ENCODE data around the gene USP48. TPM values are rescaled to one million over a fixed set of nuclear protein-coding genes. Genes with fewer than 3 reads are reported as not detected.
A peak's percentile ranks its signal among the peaks of the same experiment; 100 is the strongest.

Gene USP48
- 29.9 and 30.4 TPM in 2 replicates for total RNA-seq (2016; rRNA removed; fragmentation: Illumina TruSeq; extraction: Trizol)
- 19.6 and 24.1 TPM in 2 replicates for total RNA-seq (2016; cell fraction: cytosol; rRNA removed; fragmentation: Illumina TruSeq; extraction: Trizol; ENCODE audit: low read depth)
- 28.2 and 30.4 TPM in 2 replicates for total RNA-seq (2016; cell fraction: insoluble cytoplasmic fraction; rRNA removed; fragmentation: Illumina TruSeq; extraction: Trizol)
- total RNA-seq (2016; cell fraction: membrane; rRNA removed; fragmentation: Illumina TruSeq; extraction: Trizol) = 13.3 and 15.7 TPM in 2 replicates
- total RNA-seq (2016; cell fraction: nucleus; rRNA removed; fragmentation: Illumina TruSeq; extraction: Trizol) = 51.4 and 51.7 TPM in 2 replicates
- 26.1 and 30.7 TPM in 2 replicates for polyA plus RNA-seq (2011; rRNA removed)
- 6.6 and 9.8 TPM in 2 replicates for polyA plus RNA-seq (2011; cell fraction: cytosol; rRNA removed)
- polyA plus RNA-seq (2011; cell fraction: nucleus; rRNA removed) = 53.4 and 63.4 TPM in 2 replicates
- 27.2 and 36.7 TPM in 2 replicates for polyA plus RNA-seq (2012)
- polyA plus RNA-seq (2016; cell fraction: cytosol; fragmentation: Illumina TruSeq; extraction: Trizol; ENCODE audit: low read depth) = 1.7 and 2.0 TPM in 2 replicates
- polyA plus RNA-seq (2016; cell fraction: insoluble cytoplasmic fraction; fragmentation: Illumina TruSeq; extraction: Trizol; ENCODE audit: low read depth) = 29.2 and 30.8 TPM in 2 replicates
- polyA plus RNA-seq (2016; cell fraction: membrane; fragmentation: Illumina TruSeq; extraction: Trizol; ENCODE audit: low read depth) = 5.8 and 6.2 TPM in 2 replicates
- 74.2 and 75.0 TPM in 2 replicates for polyA plus RNA-seq (2016; cell fraction: nucleus; fragmentation: Illumina TruSeq; extraction: Trizol; ENCODE audit: insufficient read depth, low read depth)
- 15.1 and 18.5 TPM in 2 replicates for polyA minus RNA-seq (2011; rRNA and poly(A)+ RNA removed; ENCODE audit: low replicate concordance)
- polyA minus RNA-seq (2011; cell fraction: cytosol; rRNA and poly(A)+ RNA removed) = 12.3 and 16.1 TPM in 2 replicates
- 120 and 126 TPM in 2 replicates for polyA minus RNA-seq (2011; cell fraction: nucleus; rRNA and poly(A)+ RNA removed)
- percentile 73 among the genes with signal in this experiment for Bru-seq, nascent RNA
- BruChase-seq, experiment 1, labeled RNA remaining after a 6-hour chase = percentile 83 among the genes with signal in this experiment
- percentile 81 among the genes with signal in this experiment for BruChase-seq, experiment 2, labeled RNA remaining after a 2-hour chase
- long read RNA-seq, experiment 1, full-length matches to known transcripts = 18 of 52 reads
- long read RNA-seq, experiment 1, partial matches to known transcripts = 28 of 52 reads
- long read RNA-seq, experiment 1, other reads (novel, unspliced or antisense) = 6 of 52 reads
- long read RNA-seq, experiment 2, full-length matches to known transcripts = 5 of 28 reads
- long read RNA-seq, experiment 2, partial matches to known transcripts = 8 of 28 reads
- long read RNA-seq, experiment 2, other reads (novel, unspliced or antisense) = 15 of 28 reads

- Histone ChIP-seq H3K4me1 (ENCODE audit: insufficient read depth, low read length) (peaks cover 41% of the 10 kb centered on the region), H3K79me2 (ENCODE audit: insufficient read depth, low read length) (peaks cover 41% of the 10 kb centered on the region), H3K9me3 (ENCODE audit: low read length) (no peaks in the 10 kb centered on the region), H3K4me2 (ENCODE audit: low read depth, low read length) (peak within 1 kb of the TSS; percentile 88), H3K9ac (ENCODE audit: insufficient read depth, low read depth, low read length) (peak within 1 kb of the TSS; percentile 99), H3K27ac (ENCODE audit: extremely low read length, insufficient read depth, low read length) (peak within 1 kb of the TSS; percentile 99), H3K4me3 (replicated peaks in 1 of 3; ENCODE audit: insufficient read depth in 1 of 3, low read depth in 2 of 3, low read length in 3 of 3) (peak within 1 kb of the TSS; percentile 72 to 97 (median 80)), H4K20me1 (ENCODE audit: insufficient read depth, low read length) (peaks cover 12% of the 10 kb centered on the region), H3K36me3 (replicated peaks in 1 of 2; ENCODE audit: control insufficient read depth in 1 of 2, insufficient read depth in 2 of 2, low read length in 2 of 2) (no peaks in the 10 kb centered on the region), H2AFZ (ENCODE audit: low read length) (peak within 1 kb of the TSS; percentile 39), H3K27me3 (ENCODE audit: control insufficient read depth in 1 of 2, insufficient read depth in 2 of 2, low read length in 2 of 2) (no peaks in the 10 kb centered on the region; a peak in 1 of 5 replicates)
- WGBS (ENCODE audit: low lambda C conversion rate) = 3% methylated on average over 13 of the region's 82 CpGs
- ChIA-PET POLR2A (interaction anchor here (0.9 to 2.1 kb wide), 4 partner anchors 76 to 269 kb away, joined by 3 to 6 read pairs (median 4); partner anchors contain the start of gene CDC42), CTCF (ENCODE audit: low intra/inter-chr PET ratio, low total read pairs) (no interaction called here)
- in situ Hi-C loops (cut with HindIII; ENCODE audit: extremely low pct_ligation_motif_present, low pct_unique_long_range_greater_than_20kb) = no loop called here
- BruUV-seq (replicated peaks) = TSS peak; percentile 97
- DNase-seq (ENCODE audit: low spot score) = peak; percentile 92
- FAIRE-seq = no peak
- ATAC-seq = peak; percentile 85
- intact Hi-C loops (cut with micrococcal nuclease; ENCODE audit: unreplicated experiment) = loop anchor here (1.0 to 5.0 kb wide), 3 partner anchors 80 to 551 kb away; no protein-coding TSS in a partner anchor
- TF ChIP-seq ZNF782 (CRISPR knock-in tag; IDR thresholded peaks at IDR 0.05; ENCODE audit: borderline replicate concordance) (no peak), ZNF136 (CRISPR knock-in tag; IDR thresholded peaks at IDR 0.05; ENCODE audit: low read depth) (no peak), HMGA1 (CRISPR knock-in tag; conservative IDR thresholded peaks at IDR 0.05) (no peak), DNMT1 (CRISPR knock-in tag; IDR thresholded peaks at IDR 0.05) (peak; percentile 54; the same call in 1 of the 2 replicates), ZBTB3 (CRISPR knock-in tag; IDR thresholded peaks at IDR 0.05; ENCODE audit: borderline replicate concordance, low read depth) (0 out of 2 replicates have a peak, but pooled peaks have one; percentile 73), NFYC (CRISPR knock-in tag; IDR thresholded peaks at IDR 0.05) (peak; percentile 48; the same call in 1 of the 2 replicates), DRAP1 (CRISPR knock-in tag; IDR thresholded peaks at IDR 0.05) (peak; percentile 81), IRF2 (CRISPR knock-in tag; IDR thresholded peaks at IDR 0.05) (no peak; the same call in 1 of the 2 replicates), PBX3 (CRISPR knock-in tag; IDR thresholded peaks at IDR 0.05; ENCODE audit: borderline replicate concordance) (no peak), MEF2D (CRISPR knock-in tag; IDR thresholded peaks at IDR 0.05) (peak; percentile 69; the same call in 1 of the 2 replicates), KLF11 (CRISPR knock-in tag; IDR thresholded peaks at IDR 0.05) (no peak), ZNF850 (CRISPR knock-in tag; conservative IDR thresholded peaks at IDR 0.05) (no peak), ZSCAN9 (CRISPR knock-in tag; IDR thresholded peaks at IDR 0.05; ENCODE audit: borderline replicate concordance) (peak; percentile 61; the same call in 1 of the 2 replicates), ZBTB14 (CRISPR knock-in tag; IDR thresholded peaks at IDR 0.05) (peak; percentile 84), ZNF282 (IDR thresholded peaks at IDR 0.05; ENCODE audit: partially characterized antibody) (no peak), ZNF451 (CRISPR knock-in tag; IDR thresholded peaks at IDR 0.05) (peak; percentile 62)
Measured at GRCh38 chr1:21782868-21783678, at the start of gene USP48. Gene USP48 (minus strand): TSS chr1:21783149. CDS start chr1:21782957, 192 bp downstream.
